GM12801 (cell line): ENCODE data around the gene WARS2.

Source experiments
- TF ChIP-seq, protein P1 (sequence below): IDR thresholded peaks from one replicate; pipeline ENCODE4 v1.5.1; 2011; ENCODE audit warnings: control low read depth; ENCODE audit not compliant: insufficient read length; ENCODE audit errors: extremely low read depth

Gene WARS2

DNA sequence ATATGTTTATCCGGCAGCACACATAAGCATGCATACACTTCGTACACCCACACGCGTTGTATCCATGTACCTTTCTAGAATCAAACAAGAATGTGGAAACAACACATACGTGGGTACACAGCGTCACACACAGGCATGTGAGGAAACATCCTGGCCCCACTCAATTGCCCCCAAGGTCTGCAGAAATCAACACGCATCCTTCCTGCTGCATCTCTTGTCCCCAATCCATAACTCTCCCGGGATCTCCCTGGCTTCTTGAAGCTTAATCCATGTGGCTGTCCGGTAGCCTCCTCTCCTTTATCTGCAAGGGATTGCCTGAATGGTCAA, 146.8 kb downstream of the WARS2 start:
- TF ChIP-seq, protein P1, sequence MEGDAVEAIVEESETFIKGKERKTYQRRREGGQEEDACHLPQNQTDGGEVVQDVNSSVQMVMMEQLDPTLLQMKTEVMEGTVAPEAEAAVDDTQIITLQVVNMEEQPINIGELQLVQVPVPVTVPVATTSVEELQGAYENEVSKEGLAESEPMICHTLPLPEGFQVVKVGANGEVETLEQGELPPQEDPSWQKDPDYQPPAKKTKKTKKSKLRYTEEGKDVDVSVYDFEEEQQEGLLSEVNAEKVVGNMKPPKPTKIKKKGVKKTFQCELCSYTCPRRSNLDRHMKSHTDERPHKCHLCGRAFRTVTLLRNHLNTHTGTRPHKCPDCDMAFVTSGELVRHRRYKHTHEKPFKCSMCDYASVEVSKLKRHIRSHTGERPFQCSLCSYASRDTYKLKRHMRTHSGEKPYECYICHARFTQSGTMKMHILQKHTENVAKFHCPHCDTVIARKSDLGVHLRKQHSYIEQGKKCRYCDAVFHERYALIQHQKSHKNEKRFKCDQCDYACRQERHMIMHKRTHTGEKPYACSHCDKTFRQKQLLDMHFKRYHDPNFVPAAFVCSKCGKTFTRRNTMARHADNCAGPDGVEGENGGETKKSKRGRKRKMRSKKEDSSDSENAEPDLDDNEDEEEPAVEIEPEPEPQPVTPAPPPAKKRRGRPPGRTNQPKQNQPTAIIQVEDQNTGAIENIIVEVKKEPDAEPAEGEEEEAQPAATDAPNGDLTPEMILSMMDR, result no peak

DNA sequence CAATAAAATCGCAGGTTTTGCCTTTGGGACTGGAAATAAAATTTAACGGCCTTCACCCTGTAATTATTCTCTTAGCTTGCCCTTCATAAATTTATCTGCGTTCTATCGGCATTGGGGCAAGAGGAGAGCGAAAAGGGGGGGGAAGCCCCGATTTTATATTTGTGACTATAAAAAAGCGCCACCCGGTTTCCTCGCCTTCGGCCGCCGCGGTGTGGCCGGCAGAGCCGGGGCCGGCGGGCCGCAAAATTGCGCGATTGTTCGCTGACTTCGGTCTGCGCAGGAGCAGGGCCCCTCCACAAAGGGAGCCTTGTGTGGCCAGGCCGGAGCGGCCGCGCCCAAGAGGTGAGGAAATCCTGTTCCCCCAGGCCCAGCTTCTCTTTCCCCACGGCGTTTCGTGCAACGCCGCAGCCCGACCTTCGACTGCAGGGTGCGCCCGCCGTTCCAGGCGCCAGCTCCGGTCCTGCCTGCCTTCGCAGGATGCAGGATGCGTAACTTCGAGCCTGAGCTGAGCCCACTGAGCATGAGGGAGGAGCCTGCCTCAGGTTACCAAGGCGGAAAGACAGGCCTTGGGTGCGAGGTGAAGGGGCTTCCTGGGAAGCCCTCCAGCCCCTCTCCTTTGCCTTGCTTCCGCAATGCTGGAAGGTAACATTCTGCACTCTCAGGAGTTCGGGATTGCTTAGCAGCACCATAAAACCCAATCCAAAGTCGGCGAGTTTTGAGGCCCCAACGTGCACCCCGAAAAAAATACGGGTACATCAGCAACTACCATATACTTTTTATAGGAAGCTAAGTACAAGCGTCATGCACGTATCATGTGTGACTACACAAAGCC, 147.4 kb downstream of the WARS2 start:
- TF ChIP-seq, protein P1, result no peak

DNA sequence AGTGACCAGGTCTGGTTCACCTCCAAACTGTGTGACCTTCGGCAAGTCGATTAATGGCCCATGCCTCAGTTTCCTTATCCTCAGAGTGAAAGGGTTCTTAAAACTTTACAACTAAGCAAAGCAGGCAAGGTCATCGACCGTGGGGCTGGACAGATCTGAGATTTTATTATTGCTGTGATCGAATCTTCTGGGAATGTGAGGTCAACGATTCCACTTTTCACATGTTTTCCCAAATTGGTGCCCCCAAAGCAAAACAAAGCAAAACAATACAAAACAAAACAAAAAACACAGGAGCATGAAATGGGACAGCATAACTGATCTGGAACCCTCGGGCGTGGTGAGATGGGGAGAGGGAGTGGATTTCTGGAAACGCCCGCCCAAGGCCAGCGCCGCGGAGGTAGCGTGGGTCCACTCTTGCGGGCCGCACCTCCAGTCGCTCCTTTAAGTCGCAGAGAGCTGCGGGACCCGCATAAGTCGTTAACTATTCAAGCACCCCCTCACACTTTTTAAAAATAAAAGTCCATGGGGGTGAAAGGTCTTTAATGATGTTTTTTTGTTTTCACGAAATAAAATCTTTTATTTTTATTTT, 148.1 kb downstream of the WARS2 start:
- TF ChIP-seq, protein P1, result no peak

DNA sequence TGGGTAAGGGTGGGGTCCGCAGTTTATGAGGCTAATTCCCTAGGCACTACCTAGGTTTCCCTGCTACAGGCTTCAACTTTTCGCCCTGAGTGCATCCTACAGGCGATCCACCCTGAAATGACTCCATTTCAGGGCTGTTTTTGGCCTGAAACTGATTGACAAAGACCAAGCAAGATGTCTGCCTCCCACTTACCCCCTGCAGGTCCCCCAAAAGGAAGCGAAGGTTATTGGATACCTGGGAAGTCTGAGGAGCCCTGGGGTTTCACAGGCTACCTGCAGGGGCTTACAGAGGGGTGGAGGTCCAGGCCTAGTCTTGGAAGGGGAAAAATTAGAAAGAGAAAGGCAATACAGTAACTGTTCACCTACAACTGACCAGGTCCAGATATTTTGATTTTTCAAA, 149.0 kb downstream of the WARS2 start:
- TF ChIP-seq, protein P1, result no peak

DNA sequence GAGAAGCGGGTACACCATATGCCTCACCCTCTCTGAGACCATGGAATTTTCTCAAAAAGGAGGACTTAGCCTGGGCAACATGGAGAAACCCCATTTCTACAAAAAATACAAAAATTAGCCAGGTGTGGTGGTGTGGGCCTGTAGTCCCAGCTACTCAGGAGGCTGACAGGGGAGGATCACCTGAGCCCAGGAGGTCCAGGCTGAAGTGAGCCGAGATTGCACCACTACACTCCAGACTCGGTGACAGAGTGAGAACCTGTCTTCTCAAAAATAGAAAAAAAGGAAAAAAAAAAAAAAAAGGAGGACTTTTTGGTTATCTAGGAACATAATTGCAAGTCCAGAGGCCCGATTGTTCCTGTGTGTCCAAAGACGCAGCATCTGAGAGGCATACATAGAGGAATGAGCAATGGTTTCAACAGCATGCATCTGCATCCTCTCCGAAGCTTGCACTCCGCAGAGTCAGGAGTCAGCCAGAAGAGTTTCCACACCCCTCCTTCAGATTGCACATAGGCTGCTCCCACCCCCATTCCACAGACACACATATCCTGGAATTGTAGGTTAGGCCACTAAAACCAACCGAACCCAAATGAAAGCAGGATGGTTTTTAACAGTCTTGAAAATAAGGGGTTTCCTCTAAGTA, 149.8 kb downstream of the WARS2 start:
- TF ChIP-seq, protein P1, result no peak

DNA sequence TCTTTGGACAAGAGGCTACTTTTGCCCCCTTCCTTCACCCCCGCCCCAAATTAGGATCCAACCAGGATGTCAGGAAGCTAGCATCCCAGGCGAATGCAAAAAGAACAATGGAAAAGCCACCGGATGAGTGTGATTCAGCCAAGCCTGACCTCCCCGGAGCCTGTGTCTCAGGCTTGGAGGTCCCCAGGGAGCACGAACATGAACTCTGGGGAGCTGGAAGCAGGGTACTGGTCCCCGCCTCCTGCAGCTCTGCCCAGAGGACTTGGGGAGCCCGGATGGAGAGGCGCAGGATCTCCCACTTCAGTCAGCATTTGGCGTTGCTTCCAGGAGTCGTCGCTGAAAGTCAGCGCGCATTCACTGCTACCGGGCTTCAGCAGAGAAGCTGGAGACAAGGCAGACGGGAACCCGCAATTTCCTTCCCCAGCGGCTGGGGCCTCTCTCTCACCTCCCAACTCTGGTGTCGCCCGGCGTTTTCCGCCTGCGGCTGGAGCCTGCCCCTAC, 150.5 kb downstream of the WARS2 start:
- TF ChIP-seq, protein P1, result no peak

DNA sequence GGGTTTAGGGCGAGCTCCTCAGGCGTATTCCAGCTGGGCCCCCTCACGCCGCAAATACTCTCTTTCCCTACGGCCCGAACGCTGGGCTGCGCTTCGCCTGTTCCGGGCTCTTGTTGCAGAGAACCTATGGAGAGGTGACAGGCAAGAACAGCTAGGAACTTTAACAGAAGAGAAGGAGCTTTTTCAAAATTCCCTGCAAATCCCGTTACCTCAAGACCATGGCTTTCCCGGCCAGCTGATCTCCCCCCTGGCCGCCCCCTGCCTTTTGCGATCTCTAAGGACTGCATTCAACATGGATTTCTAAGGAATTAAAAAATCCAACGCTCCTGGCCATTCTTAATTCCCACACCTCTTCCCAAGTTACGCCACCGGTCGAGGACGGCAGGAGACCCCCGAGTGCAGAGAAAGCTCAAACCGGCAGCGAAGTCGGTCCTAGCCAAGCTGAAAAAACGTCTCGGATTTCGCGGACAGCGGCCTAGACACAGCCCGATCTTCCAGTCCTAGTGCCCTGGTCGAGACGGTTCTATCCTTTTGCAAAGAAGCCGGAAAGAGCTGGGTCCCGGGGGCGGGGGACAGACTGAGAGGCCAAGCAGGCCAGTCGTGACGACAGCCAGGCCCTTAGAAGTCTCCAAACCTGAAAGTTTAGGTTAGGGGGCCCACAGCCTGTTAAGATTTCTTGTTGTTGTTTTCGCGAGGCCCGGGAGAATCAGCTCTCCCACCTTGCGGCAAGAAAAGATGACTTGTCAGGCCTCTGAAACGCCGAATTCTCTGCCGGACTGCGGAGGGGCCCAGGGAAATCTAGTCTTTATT, 151.2 kb downstream of the WARS2 start:
- TF ChIP-seq, protein P1, result no peak
